HG02623 (cell line): ENCODE data around the gene LCK.
A peak's percentile ranks its signal among the peaks of the same experiment; 100 is the strongest.

ENCODE experiments used
- ATAC-seq: cut with Tn5 transposase; IDR thresholded peaks from one replicate; pipeline ENCODE4 v1.9.1; 2021; ENCODE audit warnings: moderate library complexity; ENCODE audit not compliant: unreplicated experiment

The LCK gene

GRCh38 chr1:32318127-32318869, 67.2 kb downstream of the LCK start:
- ATAC-seq: no peak

DNA sequence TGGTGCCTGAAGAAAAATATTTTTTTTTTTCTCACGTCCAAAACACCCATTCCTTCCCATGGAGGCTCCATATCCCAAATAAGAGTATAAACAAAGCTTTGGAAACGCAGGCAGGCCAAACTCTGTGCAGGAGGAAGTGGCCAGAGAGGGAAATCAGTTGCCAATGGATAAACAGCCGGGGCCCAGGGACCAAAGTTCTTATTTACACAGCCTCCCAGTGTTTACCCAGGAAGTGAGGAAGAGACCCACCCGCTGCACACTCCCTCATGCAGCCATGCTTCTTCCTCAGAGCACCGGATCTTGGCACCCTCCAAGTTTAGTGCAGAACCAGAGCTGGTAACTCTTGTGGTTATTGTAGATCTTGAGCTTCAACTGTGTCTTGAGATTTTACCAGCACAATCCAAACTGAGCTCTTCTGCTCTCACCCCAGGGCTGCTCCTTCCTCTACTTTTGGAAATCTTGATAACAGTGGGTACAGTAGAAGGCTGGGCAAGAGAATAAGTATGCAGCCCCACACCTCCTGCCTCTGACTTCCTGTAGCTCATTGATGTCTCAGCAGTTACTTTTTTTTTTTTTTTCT, 70.7 kb downstream of the LCK start:
- no peak for ATAC-seq

GRCh38 chr1:32327204-32327603, 76.1 kb downstream of the LCK start:
- ATAC-seq: no peak

DNA sequence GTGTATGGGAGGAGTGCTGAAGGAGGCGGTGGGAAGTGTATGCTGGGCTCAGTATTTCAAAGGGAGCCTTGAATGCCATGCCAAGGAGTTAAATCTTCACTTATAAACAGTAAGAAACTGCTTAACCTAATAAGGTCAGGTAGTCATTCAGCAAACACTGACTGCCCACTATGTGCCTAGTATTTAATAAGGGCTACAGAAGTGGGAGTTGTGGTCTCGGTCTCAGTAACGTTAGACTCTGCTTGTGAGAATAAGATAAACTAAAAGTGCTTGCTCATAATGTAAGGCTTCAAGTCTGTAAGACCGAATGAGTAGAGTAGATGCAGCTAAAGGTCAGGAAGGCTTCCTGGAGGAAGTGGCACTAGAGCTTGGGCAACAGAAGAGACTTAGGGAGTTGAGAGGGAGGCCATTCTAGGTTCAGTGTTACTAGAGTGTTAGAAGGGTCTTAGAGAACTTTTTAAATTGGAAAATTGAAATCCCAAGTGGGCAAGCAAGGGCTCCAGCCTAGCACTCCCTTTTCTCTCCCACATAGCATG, 78.9 kb downstream of the LCK start:
- no peak for ATAC-seq

- ATAC-seq: no peak
Observed at GRCh38 chr1:32330558-32331151, 79.6 kb downstream of the LCK start.

- no peak for ATAC-seq
Observed at GRCh38 chr1:32331549-32331948, 80.5 kb downstream of the LCK start.

GRCh38 chr1:32332290-32333079, 81.4 kb downstream of the LCK start:
- no peak for ATAC-seq

GRCh38 chr1:32333251-32333963, 82.3 kb downstream of the LCK start:
- ATAC-seq: no peak

DNA sequence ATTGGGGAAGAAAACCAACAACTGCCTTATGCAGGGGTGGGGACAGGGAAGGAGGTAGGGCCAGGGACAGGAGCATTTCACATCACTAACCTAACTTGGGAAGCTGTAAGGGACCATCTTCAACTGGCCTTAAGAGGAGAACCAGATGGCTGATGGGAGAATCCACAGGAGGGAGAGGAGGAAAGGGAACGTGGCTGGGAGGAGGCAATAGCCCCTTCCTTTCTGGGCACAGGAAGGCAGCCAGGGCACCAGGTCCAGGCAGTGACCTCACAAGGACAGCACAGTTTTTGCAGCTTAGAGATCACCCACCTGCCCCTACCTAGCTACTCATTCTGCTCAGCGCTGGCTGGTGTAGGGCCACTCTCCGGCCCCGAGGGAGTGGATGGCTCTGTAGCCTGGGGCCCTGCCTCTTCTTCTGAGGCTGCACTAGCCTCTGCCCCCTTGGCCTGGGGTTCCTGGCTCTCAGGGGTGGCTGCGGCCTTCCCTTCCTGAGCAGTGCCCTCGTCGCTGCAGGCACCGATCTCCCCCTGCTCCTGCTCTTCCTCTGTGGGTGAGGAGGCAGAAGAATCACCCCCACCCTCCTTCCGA, 83.3 kb downstream of the LCK start:
- ATAC-seq: no peak

DNA sequence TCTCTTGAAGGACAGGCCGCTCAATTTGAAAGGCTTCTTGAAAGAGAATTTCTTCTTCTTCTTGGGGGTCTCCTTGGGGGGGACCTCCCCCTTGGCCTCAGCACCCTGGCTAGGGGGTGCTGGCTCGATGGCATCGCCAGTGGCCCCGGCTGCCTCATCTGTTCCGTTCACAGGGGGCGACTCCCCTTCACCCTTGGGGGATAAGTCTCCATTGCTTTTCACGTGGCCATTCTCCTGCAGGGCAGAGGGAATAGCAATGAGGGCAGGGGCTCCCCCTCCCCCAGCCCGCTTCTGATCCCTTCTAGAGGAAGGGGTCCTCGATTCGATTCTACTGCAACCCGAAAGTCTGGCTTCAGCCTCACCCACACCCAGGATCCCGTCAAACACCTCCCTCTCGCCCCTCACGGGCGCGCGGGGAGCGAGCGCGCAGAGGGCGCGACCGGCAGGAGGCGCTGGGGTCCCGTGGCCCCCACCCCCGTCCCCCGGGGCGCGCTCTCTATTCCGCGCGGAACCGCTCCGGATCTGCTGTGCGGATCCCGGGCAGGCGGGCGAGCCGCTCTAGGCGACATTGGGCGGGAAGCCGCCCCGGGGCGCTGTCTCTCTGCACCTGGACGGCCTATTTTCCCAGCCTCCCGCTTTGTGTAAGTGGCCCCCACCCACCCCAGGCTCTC, 83.9 kb downstream of the LCK start:
- ATAC-seq: peak; percentile 22

GRCh38 chr1:32335535-32335789, 84.4 kb downstream of the LCK start:
- peak; percentile 6 for ATAC-seq
